Stimulated activated naive B cell treated with anti-CD40 and anti-IgM and Interleukin-4, amounts not matched to agents 10 μg/mL and 1 μg/mL and 100 μg/mL, for 72 hours (primary cell): ENCODE measurements around the gene PIGH.
"Not testable (repeated sequence)": the region's sequence is repeated elsewhere in the genome, so short reads cannot be mapped to it uniquely, and the experiment has no call there.

Source experiments
- ATAC-seq, 2 donors: fragments of 150-1000 bp; cut with Tn5 transposase; replicated peaks; 2 replicates each; pipeline ENCODE4 v1.10.0; 2021; ENCODE audit warnings: moderate library complexity in 1 of 2
- DNase-seq: peaks from one replicate; pipeline ENCODE4 v3.0.0; 2021
- H3K27ac Mint-ChIP-seq: one replicate; pipeline ENCODE4 v1.8.0; 2022; ENCODE audit warnings: mild to moderate bottlenecking, mixed read lengths
- H3K27me3 Mint-ChIP-seq, 2 donors: one replicate each; pipeline ENCODE4 v1.8.0; 2022; ENCODE audit warnings: mixed read lengths in 2 of 2
- H3K36me3 Mint-ChIP-seq, 2 donors: one replicate each; pipeline ENCODE4 v1.8.0; 2022; ENCODE audit warnings: mixed read lengths in 2 of 2, mild to moderate bottlenecking in 1 of 2
- H3K4me1 Mint-ChIP-seq, 2 donors: one replicate each; pipeline ENCODE4 v1.8.0; 2022; ENCODE audit warnings: mixed read lengths in 2 of 2, mild to moderate bottlenecking in 1 of 2
- H3K4me3 Mint-ChIP-seq, 2 donors: one replicate each; pipeline ENCODE4 v1.8.0; 2022; ENCODE audit warnings: mild to moderate bottlenecking in 2 of 2, mixed read lengths in 2 of 2, moderate library complexity in 1 of 2
- H3K9me3 Mint-ChIP-seq, 2 donors: one replicate each; pipeline ENCODE4 v1.8.0; 2022; ENCODE audit warnings: mixed read lengths in 2 of 2, mild to moderate bottlenecking in 1 of 2

Gene PIGH

DNA sequence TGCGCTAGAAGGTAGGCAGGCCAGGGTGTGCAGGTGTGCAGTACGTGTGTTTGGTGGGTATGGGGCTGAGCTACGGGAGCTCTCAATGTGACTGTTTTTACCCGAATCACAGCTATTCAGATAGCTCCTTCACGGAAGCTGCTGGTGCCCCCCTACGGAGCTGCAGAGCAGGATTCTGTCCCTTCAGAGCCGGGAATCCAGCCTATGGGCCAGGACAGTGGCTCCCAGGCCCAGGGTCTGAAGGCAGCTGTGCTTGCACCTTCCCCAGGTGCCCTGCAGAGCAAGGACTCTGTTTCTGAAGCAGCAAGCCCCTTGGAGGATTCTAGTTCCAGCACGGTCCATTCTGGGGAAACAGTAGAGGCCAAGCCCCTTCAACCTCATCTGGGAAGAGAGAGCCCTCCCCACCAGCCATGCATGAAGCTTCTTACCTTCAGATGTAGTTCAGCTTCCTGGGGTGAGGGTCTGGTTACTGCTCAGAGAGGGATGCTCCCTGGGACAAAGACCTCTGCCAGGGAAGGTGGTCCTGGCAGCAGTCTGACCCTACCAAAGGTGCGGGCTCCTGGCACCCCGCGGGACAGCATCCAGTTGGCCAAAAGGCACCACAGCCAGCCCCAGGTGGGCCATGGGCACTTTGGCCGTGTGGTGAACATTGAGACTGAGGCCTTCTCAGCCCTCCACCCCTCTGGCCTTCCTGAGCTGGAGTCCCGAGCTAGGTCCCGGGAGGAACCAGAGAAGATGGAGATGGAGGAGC is 37.9 kb downstream of the PIGH start:
- no peak for DNase-seq

DNA sequence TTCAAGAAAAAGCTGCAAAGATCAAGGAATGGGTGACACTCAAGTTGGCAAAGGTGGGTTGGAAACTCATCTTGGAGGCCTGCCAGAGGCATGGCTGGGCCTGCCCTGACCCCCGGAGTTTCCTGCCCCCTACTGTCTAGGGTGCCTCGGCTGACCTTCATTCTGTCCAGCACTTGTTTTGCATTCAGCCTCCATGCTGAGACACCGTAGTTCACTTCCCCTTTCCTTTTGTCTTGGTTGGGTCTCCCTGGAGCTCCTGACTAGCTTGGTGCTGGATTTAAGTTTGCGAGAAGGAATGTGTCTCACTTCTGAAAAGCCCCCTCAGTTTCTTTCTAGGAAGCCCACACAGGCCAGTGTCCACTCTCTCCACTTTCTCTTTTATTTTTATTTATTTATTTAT is 40.4 kb downstream of the PIGH start:
- H3K36me3 Mint-ChIP-seq = no peaks in the 10 kb centered on the region
- H3K4me1 Mint-ChIP-seq = peaks cover 3 to 7% of the 10 kb centered on the region in 2 donors
- ATAC-seq (no peak), DNase-seq (no peak)
- no peaks in the 10 kb centered on the region for H3K9me3 Mint-ChIP-seq
- no peak overlapping the region for H3K4me3 Mint-ChIP-seq
- H3K27me3 Mint-ChIP-seq = peaks cover 14 to 16% of the 10 kb centered on the region in 2 donors
- H3K27ac Mint-ChIP-seq = no peak overlapping the region

More for the DNA sequence above, 37.9 kb downstream of the PIGH start:
- H3K4me1 Mint-ChIP-seq = peaks cover 3 to 10% of the 10 kb centered on the region in 2 donors
- no peak for ATAC-seq
- H3K27me3 Mint-ChIP-seq = peaks cover under 1 to 4% of the 10 kb centered on the region in 2 donors
- no peak overlapping the region for H3K27ac Mint-ChIP-seq
- H3K4me3 Mint-ChIP-seq = no peak overlapping the region
- H3K36me3 Mint-ChIP-seq = no peaks in the 10 kb centered on the region
- H3K9me3 Mint-ChIP-seq = no peaks in the 10 kb centered on the region

DNA sequence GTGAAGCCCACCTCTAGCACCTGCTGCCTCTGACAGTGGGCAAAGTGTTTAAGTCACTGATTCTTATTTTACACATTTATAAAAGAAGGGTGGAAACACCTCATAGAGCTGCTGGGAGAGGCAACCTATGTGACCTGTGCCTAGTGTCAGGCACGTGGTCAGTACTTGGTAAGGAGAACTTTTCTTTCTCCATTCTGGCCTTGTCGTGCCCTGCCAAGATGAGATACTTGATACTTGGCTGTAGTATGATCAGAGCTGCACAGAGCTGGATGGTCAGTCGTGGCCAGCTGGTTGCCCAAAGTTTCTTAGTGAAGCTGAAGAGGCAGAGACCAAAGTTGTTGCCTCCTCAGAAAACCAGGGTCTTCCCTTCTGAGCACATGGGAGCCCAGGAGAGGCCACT is 42.4 kb downstream of the PIGH start:
- Mint-ChIP-seq H3K27me3 (peaks cover 20 to 24% of the 10 kb centered on the region in 2 donors), H3K9me3 (no peaks in the 10 kb centered on the region), H3K36me3 (no peaks in the 10 kb centered on the region), H3K27ac (no peak overlapping the region), H3K4me3 (no peak overlapping the region), H3K4me1 (peaks cover 0 to 1% of the 10 kb centered on the region in 2 donors)
- DNase-seq (no peak), ATAC-seq (no peak)

DNA sequence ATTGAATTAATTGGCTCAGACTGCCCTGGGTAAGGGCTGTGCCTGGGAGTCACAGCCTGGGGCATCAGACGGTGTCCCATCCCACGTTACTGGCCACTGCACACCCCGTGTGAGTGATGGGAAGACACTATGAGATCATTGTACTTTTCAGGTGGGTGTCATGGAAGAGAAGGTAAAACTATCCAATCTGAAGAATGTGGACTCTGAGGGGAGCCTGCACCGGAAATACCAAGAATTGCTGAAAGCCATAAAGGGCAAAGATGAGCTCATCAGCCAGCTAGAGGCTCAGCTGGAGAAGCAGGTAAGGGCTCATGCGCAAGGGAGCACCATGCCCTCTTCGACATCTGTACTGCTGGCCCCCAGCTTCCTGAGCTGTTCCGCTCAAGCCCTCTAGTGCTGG is 43.0 kb downstream of the PIGH start:
- no peak overlapping the region for H3K4me3 Mint-ChIP-seq
- no peaks in the 10 kb centered on the region for H3K36me3 Mint-ChIP-seq
- H3K27me3 Mint-ChIP-seq = peaks cover 24% of the 10 kb centered on the region in 2 donors
- no peak for ATAC-seq
- no peak overlapping the region for H3K27ac Mint-ChIP-seq
- H3K9me3 Mint-ChIP-seq = no peaks in the 10 kb centered on the region
- peaks cover 0 to 1% of the 10 kb centered on the region in 2 donors for H3K4me1 Mint-ChIP-seq
- DNase-seq = no peak

DNA sequence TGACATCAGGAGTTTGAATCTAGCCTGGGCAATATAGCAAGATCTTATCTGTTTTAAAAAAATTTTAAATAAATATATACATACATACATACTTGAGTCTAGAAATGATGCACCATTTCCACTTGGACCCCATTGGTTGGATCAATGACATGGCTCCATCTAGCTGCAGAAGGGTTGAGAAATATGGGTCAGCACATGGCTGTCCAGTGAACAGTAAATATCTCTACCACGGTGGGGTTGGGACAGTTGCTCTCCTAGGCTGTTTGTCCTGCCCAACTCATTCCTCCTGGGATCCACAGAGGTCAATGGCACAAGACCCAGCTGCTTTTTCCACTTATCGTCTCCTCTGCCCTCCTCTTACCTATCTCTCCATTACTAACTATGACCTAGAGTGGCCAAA is 43.4 kb downstream of the PIGH start:
- Mint-ChIP-seq H3K9me3 (no peaks in the 10 kb centered on the region), H3K27me3 (peaks cover 24 to 28% of the 10 kb centered on the region in 2 donors), H3K27ac (no peak overlapping the region), H3K4me3 (no peak overlapping the region), H3K4me1 (peaks cover 0 to 1% of the 10 kb centered on the region in 2 donors), H3K36me3 (no peaks in the 10 kb centered on the region)
- ATAC-seq = no peak
- no peak for DNase-seq

DNA sequence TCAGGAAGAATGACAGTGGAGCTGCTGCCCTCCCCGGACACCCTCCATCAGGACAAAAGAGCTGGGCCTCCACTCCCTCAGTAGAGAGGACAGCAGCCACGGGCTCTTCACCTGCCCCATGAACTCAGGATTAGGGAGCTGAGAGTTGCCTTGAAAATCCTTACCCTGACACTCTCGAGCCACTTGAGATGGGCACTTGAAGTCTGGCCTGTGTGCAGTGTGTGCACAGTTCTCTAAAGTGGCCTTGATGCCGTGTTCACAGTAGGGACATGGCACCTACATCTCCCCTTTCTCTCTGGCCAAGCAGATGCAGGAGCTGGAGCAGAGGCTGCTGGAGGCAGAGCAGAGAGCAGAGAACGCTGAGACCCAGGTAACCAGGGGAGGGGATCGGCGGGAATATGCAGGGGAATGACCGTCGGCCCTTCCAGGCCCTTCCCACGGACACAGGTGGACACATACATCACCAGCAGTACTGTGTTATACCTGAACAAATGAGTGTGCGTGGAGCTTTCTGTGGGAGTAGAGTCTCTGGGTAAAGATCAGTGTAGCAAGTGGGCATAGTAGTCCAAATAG is 44.5 kb downstream of the PIGH start:
- H3K36me3 Mint-ChIP-seq = no peaks in the 10 kb centered on the region
- peaks cover 0 to 1% of the 10 kb centered on the region in 2 donors for H3K4me1 Mint-ChIP-seq
- no peak overlapping the region for H3K27ac Mint-ChIP-seq
- no peaks in the 10 kb centered on the region for H3K9me3 Mint-ChIP-seq
- no peak overlapping the region for H3K4me3 Mint-ChIP-seq
- H3K27me3 Mint-ChIP-seq = peaks cover 24 to 32% of the 10 kb centered on the region in 2 donors
- DNase-seq (no peak), ATAC-seq (no peak)

DNA sequence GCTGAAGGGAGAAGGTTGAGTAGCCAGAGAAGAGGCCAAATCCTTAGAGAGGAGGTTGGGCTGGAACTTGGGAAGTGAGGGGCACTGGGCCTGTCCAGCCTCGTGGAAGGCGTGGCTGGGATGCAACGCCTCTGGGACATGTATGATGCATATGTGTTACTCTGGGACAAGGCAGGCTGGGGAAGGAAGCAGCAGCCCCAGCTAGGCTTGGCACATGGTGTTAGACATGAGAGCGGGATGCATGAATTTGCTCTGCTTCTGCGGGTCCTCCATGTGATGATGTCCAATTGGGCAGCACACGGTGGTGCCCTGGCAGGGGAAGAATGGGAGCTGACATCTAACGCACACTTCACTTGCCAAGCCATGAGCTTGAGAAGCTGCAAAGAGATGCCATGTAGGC is 45.7 kb downstream of the PIGH start:
- DNase-seq = no peak
- no peak for ATAC-seq
- no peak overlapping the region for H3K27ac Mint-ChIP-seq
- no peaks in the 10 kb centered on the region for H3K36me3 Mint-ChIP-seq
- peaks cover 24 to 32% of the 10 kb centered on the region in 2 donors for H3K27me3 Mint-ChIP-seq
- H3K9me3 Mint-ChIP-seq = no peaks in the 10 kb centered on the region
- no peaks in the 10 kb centered on the region for H3K4me1 Mint-ChIP-seq
- no peak overlapping the region for H3K4me3 Mint-ChIP-seq

DNA sequence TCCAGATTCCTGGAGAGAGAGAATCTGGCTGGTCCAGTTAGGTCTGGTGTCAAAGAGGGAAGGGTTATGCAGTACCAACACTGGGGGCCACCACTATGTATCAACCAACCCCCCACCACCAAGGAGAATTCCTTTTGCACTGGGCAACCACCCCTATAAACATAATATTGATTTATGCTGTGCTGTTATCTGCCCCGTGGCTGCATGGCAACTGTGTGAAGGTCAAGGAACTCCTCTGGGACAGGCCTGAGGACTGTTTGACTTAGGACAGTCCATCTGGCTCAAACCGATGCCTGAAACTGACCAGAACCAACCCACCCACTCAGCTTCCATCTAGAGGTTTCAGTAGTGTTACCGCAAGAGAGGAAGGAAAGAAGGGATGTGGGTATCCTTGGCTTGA is 46.5 kb downstream of the PIGH start:
- H3K4me1 Mint-ChIP-seq = no peaks in the 10 kb centered on the region
- DNase-seq (no peak), ATAC-seq (no peak)
- no peak overlapping the region for H3K4me3 Mint-ChIP-seq
- no peaks in the 10 kb centered on the region for H3K36me3 Mint-ChIP-seq
- H3K27me3 Mint-ChIP-seq = peaks cover 28 to 38% of the 10 kb centered on the region in 2 donors
- no peaks in the 10 kb centered on the region for H3K9me3 Mint-ChIP-seq
- H3K27ac Mint-ChIP-seq = no peak overlapping the region

DNA sequence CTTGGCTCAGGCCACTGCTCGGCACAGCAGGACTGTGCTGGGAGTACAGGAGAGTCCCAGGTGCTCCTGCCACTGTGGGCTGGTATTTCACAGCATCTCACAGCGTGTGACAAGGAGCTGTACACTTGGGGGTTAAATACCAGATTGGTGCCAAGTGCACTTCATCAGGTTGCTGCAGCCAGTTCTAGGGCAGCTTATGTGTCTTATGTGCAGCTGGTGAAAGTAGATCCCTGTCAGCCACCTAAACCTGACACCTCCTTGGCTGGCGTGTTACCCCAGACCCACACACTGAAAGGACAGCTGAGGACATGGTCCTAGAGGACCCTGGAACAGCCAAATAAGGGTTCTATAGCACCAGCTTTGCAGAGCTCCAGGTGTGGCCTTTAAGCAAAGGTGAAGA is 48.1 kb downstream of the PIGH start:
- no peaks in the 10 kb centered on the region for H3K4me1 Mint-ChIP-seq
- H3K4me3 Mint-ChIP-seq = no peak overlapping the region
- peaks cover 23 to 38% of the 10 kb centered on the region in 2 donors for H3K27me3 Mint-ChIP-seq
- no peaks in the 10 kb centered on the region for H3K36me3 Mint-ChIP-seq
- DNase-seq (no peak), ATAC-seq (no peak)
- no peaks in the 10 kb centered on the region for H3K9me3 Mint-ChIP-seq
- H3K27ac Mint-ChIP-seq = no peak overlapping the region

DNA sequence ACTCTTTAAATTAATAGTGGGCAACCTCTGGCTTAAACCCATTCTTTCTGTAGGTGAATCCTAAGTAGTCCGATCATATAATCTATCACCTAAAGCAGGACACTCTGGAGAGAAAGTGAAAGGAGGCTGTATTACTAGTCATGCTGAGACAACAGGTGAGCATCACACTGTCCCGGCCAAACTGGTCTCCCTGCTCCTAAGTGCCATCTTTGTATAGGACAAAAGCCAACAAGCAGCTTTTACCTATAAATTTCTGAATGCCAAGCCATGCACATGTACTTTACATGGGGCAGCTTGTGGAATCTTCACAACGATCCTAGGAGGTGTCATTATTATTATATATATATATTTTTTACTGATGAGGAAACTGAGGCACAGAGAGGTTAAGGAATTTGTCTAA is 48.9 kb downstream of the PIGH start:
- Mint-ChIP-seq H3K36me3 (no peaks in the 10 kb centered on the region), H3K4me1 (no peaks in the 10 kb centered on the region), H3K27ac (no peak overlapping the region), H3K27me3 (peaks cover 20 to 42% of the 10 kb centered on the region in 2 donors), H3K4me3 (no peak overlapping the region), H3K9me3 (no peaks in the 10 kb centered on the region)
- ATAC-seq (no peak), DNase-seq (no peak)

DNA sequence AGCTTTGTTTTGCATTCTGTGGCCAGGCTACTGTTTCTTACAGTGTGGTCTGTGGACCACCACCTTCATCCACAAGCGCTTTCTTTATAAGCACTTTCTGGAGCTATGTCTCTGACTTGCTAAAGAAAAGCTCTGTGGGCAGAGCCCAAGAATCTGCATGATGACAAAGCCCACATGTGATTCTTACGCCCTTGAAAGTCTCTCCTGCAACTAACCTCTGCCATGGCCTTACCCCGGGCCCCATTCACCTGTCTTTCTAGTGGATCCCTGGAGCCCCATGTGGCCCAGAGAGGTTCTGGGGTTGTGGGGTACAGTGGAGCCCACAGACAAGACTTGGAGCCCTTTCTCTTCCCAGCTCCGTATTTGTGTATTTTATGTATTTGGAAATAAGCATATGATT is 50.3 kb downstream of the PIGH start:
- no peak for ATAC-seq
- H3K27me3 Mint-ChIP-seq = peaks cover 17 to 47% of the 10 kb centered on the region in 2 donors
- peaks cover 3 to 4% of the 10 kb centered on the region in 2 donors for H3K9me3 Mint-ChIP-seq
- no peak overlapping the region for H3K27ac Mint-ChIP-seq
- no peaks in the 10 kb centered on the region for H3K4me1 Mint-ChIP-seq
- no peak for DNase-seq
- H3K36me3 Mint-ChIP-seq = no peaks in the 10 kb centered on the region
- H3K4me3 Mint-ChIP-seq = no peak overlapping the region

DNA sequence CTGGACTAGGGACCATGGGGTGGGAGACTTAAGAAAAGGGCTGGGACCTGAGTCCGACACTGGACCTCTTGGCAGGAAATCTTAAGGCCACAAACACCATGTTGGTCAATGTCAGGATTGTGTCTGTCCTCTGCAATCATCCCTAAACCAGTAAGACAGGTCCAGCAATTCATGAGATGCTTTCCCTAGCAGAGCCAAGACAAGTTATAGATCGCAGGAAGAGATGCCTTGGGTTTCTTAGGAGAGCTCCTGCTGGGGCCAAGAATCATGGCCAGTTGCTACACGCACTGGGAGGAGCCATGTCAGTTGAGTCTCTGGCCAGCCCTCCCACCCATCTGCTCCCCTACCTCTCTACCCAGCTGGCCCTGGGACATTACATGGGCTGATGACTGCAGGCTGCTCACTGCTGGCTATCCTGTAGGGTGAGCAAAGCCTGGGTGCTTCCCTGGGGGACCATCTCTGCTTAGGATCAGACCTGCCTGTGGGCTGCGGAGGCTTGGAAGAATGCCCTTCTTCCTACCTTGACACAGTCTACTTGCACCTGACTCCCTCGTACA is 52.8 kb downstream of the PIGH start:
- Mint-ChIP-seq H3K36me3 (no peaks in the 10 kb centered on the region), H3K27ac (no peak overlapping the region), H3K9me3 (peaks cover 5 to 7% of the 10 kb centered on the region in 2 donors), H3K4me3 (no peak overlapping the region), H3K4me1 (no peaks in the 10 kb centered on the region), H3K27me3 (peaks cover 28 to 61% of the 10 kb centered on the region in 2 donors)
- DNase-seq (no peak), ATAC-seq (no peak)

DNA sequence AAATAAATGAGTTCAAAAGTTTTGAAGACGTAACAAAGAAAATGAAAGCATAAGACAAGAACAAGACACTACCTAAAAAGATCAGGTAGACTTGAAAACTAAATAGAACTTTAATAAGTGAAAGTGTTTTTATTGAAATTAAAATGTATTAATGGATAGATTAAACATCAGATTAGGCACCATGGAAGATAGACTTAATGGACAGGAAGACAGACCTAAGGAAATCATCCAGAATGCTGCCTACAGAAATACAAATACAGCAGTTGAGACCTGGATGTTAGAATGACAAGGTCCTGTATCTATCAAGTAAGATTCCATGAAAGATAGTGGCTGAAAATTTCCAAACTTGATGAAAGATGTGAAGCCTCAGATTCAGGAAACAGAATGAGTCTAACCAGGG is 55.5 kb downstream of the PIGH start:
- ATAC-seq (no peak), DNase-seq (no peak)
- Mint-ChIP-seq H3K4me3 (no peak overlapping the region), H3K9me3 (peaks cover 5 to 7% of the 10 kb centered on the region in 2 donors), H3K27ac (no peak overlapping the region), H3K4me1 (peaks cover 4 to 7% of the 10 kb centered on the region in 2 donors), H3K36me3 (no peaks in the 10 kb centered on the region), H3K27me3 (peaks cover 44 to 71% of the 10 kb centered on the region in 2 donors)

DNA sequence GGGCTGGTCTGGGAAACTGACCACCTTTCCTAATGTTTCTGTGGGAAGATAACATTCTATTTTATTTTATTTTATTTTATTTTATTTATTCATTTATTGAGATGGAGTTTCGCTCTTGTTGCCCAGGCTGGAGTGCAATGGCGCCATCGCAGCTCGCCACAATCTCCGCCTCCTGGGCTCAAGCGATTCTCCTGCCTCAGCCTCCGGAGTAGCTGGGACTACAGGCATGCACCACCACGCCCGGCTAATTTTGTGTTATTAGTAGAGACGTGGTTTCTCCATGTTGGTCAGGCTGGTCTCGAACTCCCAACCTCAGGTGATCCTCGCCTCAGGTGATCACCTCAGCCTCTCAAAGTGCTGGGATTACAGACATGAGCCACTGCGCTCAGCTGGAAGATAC is 57.4 kb downstream of the PIGH start:
- H3K27ac Mint-ChIP-seq, H3K4me3 Mint-ChIP-seq, H3K36me3 Mint-ChIP-seq, DNase-seq, ATAC-seq, H3K9me3 Mint-ChIP-seq: not testable (repeated sequence)
- H3K4me1 Mint-ChIP-seq = peaks cover 7 to 13% of the 10 kb centered on the region in 2 donors
- H3K27me3 Mint-ChIP-seq = peaks cover 40 to 65% of the 10 kb centered on the region in 2 donors
